ENCODE data around the gene MDFI. TPM values are rescaled to one million over a fixed set of nuclear protein-coding genes. Genes with fewer than 3 reads are reported as not detected.

Gene MDFI
- total and polyA plus RNA-seq, 2 experiments from 2014 or later, result 2.8 to 51.4 TPM

GRCh38 chr6:41697861-41698781 lies 59.9 kb downstream of the MDFI start:
- H3K4me3 Mint-ChIP-seq, result no peak overlapping the region
- no peaks in the 10 kb centered on the region for H3K4me1 ChIP-seq (ENCODE audit: insufficient read depth)
- no peak overlapping the region for H3K4me3 ChIP-seq
- H3K36me3 ChIP-seq (ENCODE audit: insufficient read depth), result no peaks in the 10 kb centered on the region
- no peaks in the 10 kb centered on the region for H3K79me2 ChIP-seq (replicated peaks; ENCODE audit: insufficient read depth)
- H3F3A ChIP-seq (replicated peaks; ENCODE audit: low read depth), result 0 out of 2 replicates have a peak, but pooled peaks cover 3% of the 10 kb centered on the region
- H3K27ac ChIP-seq (ENCODE audit: low read depth), result no peak overlapping the region
- H3K27me3 Mint-ChIP-seq (ENCODE audit: insufficient read depth, low read depth, poor library complexity), result no peaks in the 10 kb centered on the region
- H3K36me3 Mint-ChIP-seq (ENCODE audit: low read depth), result no peaks in the 10 kb centered on the region
- no peak for TF ChIP-seq CTCF (conservative IDR thresholded peaks at IDR 0.05; ENCODE audit: low read depth in 2 of 2)
- no peak overlapping the region for H3K4me2 ChIP-seq
- no peak overlapping the region for H2AFZ ChIP-seq
- H3K9me2 ChIP-seq (ENCODE audit: insufficient read depth), result no peaks in the 10 kb centered on the region
- H3K27ac Mint-ChIP-seq, result no peak overlapping the region
- H3K27me3 ChIP-seq (ENCODE audit: insufficient read depth), result no peaks in the 10 kb centered on the region
- peaks cover 11% of the 10 kb centered on the region for H3K4me1 Mint-ChIP-seq
- no peaks in the 10 kb centered on the region for H3K9me3 Mint-ChIP-seq
- H4K20me1 ChIP-seq (replicated peaks; ENCODE audit: insufficient read depth), result no peaks in the 10 kb centered on the region
- DNase-seq (ENCODE audit: low spot score), result no peak
- ATAC-seq, result no peak

- Histone ChIP-seq H3K27me3 (ENCODE audit: insufficient read depth) (no peaks in the 10 kb centered on the region), H3K36me3 (ENCODE audit: insufficient read depth) (no peaks in the 10 kb centered on the region), H3K4me1 (ENCODE audit: insufficient read depth) (no peaks in the 10 kb centered on the region), H3F3A (replicated peaks; ENCODE audit: low read depth) (0 out of 2 replicates have a peak, but pooled peaks cover 3% of the 10 kb centered on the region), H3K27ac (ENCODE audit: low read depth) (no peak overlapping the region), H4K20me1 (replicated peaks; ENCODE audit: insufficient read depth) (no peaks in the 10 kb centered on the region), H2AFZ (no peak overlapping the region), H3K79me2 (replicated peaks; ENCODE audit: insufficient read depth) (no peaks in the 10 kb centered on the region), H3K4me2 (no peak overlapping the region), H3K9me2 (ENCODE audit: insufficient read depth) (no peaks in the 10 kb centered on the region), H3K4me3 (no peak overlapping the region)
- H3K4me1 Mint-ChIP-seq, result peaks cover 11% of the 10 kb centered on the region
- H3K27ac Mint-ChIP-seq, result no peak overlapping the region
- no peaks in the 10 kb centered on the region for H3K9me3 Mint-ChIP-seq
- DNase-seq (ENCODE audit: low spot score), result no peak
- TF ChIP-seq ETS1 (IDR thresholded peaks at IDR 0.05) (no peak), EZH2phosphoT487 (IDR thresholded peaks at IDR 0.05; ENCODE audit: unreplicated experiment) (no peak), POLR2AphosphoS5 (IDR thresholded peaks at IDR 0.05; ENCODE audit: low read depth) (no peak), CTCF (conservative IDR thresholded peaks at IDR 0.05; ENCODE audit: low read depth in 2 of 2) (no peak), NANOG (IDR thresholded peaks at IDR 0.05; ENCODE audit: borderline replicate concordance) (no peak), REST (IDR thresholded peaks at IDR 0.05; ENCODE audit: unreplicated experiment) (no peak), CREB1 (CRISPR knock-in tag; IDR thresholded peaks at IDR 0.05; ENCODE audit: low read depth) (no peak)
- H3K36me3 Mint-ChIP-seq (ENCODE audit: low read depth), result no peaks in the 10 kb centered on the region
- no peak overlapping the region for H3K4me3 Mint-ChIP-seq
- H3K27me3 Mint-ChIP-seq (ENCODE audit: insufficient read depth, low read depth, poor library complexity), result no peaks in the 10 kb centered on the region
- no peak for ATAC-seq
These were observed 60.8 kb downstream of the MDFI start for GRCh38 chr6:41699063-41699462.
